GM12878 (cell line): ENCODE measurements around the gene MGAT5. TPM values are rescaled to one million over a fixed set of nuclear protein-coding genes. Genes with fewer than 3 reads are reported as not detected.

ENCODE experiments used
- ATAC-seq: fragments of 200-7000 bp; cut with Tn5 transposase; 3 replicates; pipeline ENCODE4 v1.9.1; 2020; ENCODE audit warnings: mild to moderate bottlenecking, moderate library complexity
- BruUV-seq: library from RNA; stranded (reverse); fragments of 400-500 nt; replicated peaks from 2 replicates; lab custom pipeline; 2021; lab: Mats Ljungman, UMichigan
- CTCF ChIA-PET: fragments of 300-600 bp; sonication (Branson Sonifier 250); formaldehyde crosslinking; extraction: SDS; loops from one replicate; lab custom pipeline; 2021; ENCODE audit warnings: inconsistent platforms; lab: Yijun Ruan, JAX
- POLR2A ChIA-PET: fragments of 350-600 bp; formaldehyde crosslinking; extraction: SDS; loops from one replicate; lab custom pipeline; 2021; ENCODE audit warnings: inconsistent platforms; lab: Charles Lee
- RAD21 ChIA-PET: fragments of 300-600 bp; sonication (Branson Sonifier 250); formaldehyde crosslinking; loops from one replicate; lab custom pipeline; 2023; ENCODE audit warnings: antibody characterized with exemption; ENCODE audit not compliant: unreplicated experiment; lab: Charles Lee
- SMC1A ChIA-PET: fragments of 300-600 bp; sonication (Branson Sonifier 250); formaldehyde crosslinking; loops from one replicate; lab custom pipeline; 2023; ENCODE audit not compliant: unreplicated experiment, uncharacterized antibody; lab: Charles Lee
- DNase-seq: peaks from one replicate; pipeline ENCODE4 v3.0.0-alpha.2; 2011; ENCODE audit warnings: low read depth, low spot score
- FAIRE-seq: peaks from 3 replicates; lab custom pipeline; 2011; peaks lifted over from hg19 to GRCh38; lab: Jason Lieb, UNC
- H2AFZ ChIP-seq: 2 replicates; pipeline ENCODE4 v1.6.0; 2011; ENCODE audit warnings: low read depth, low read length, control low read depth; ENCODE audit not compliant: control insufficient read depth
- H3K27ac ChIP-seq: 2 replicates; pipeline ENCODE4 v1.5.1; 2011; ENCODE audit warnings: control low read depth; ENCODE audit not compliant: control insufficient read depth, insufficient read depth
- H3K27me3 ChIP-seq, 2 experiments: replicated peaks in 1 of 2; 2 replicates each; pipeline versions ENCODE4 v1.6.0 to v1.6.1; 2011; ENCODE audit warnings: low read length in 1 of 2; ENCODE audit not compliant: control insufficient read depth in 2 of 2, insufficient read depth in 2 of 2
- H3K36me3 ChIP-seq, 2 experiments: 2 replicates each; pipeline ENCODE4 v1.5.1; 2011; ENCODE audit warnings: low read length in 1 of 2; ENCODE audit not compliant: control insufficient read depth in 2 of 2, insufficient read depth in 2 of 2
- H3K4me1 ChIP-seq: 2 replicates; pipeline ENCODE4 v1.6.1; 2011; ENCODE audit warnings: mild to moderate bottlenecking, low read length, moderate library complexity, mixed read lengths; ENCODE audit not compliant: control insufficient read depth, insufficient read depth
- H3K4me2 ChIP-seq: 2 replicates; pipeline ENCODE4 v1.6.0; 2011; ENCODE audit warnings: control low read depth; ENCODE audit not compliant: control insufficient read depth, insufficient read depth
- H3K4me3 ChIP-seq: fragments of 200-600 bp; sonication (generic); 2 replicates; pipeline ENCODE4 v1.5.1; 2016
- H3K79me2 ChIP-seq: 2 replicates; pipeline ENCODE4 v1.6.0; 2011; ENCODE audit warnings: low read length; ENCODE audit not compliant: control insufficient read depth, insufficient read depth
- H3K9ac ChIP-seq: 2 replicates; pipeline ENCODE4 v1.8.0; 2011; ENCODE audit warnings: low read length, control low read depth, mixed read lengths; ENCODE audit not compliant: control insufficient read depth, insufficient read depth
- H3K9me3 ChIP-seq: replicated peaks from 3 replicates; pipeline ENCODE4 v1.5.1; 2011; ENCODE audit warnings: mild to moderate bottlenecking, low read length; ENCODE audit not compliant: control insufficient read depth, insufficient read depth
- H4K20me1 ChIP-seq: 2 replicates; pipeline ENCODE4 v1.6.0; 2011; ENCODE audit not compliant: control insufficient read depth, insufficient read depth
- ETV6 ChIP-seq, 2 experiments: fragments of 450-650 bp in 1 of 2; IDR thresholded peaks in 1 of 2; conservative IDR thresholded peaks in 1 of 2; 2 replicates each; pipeline ENCODE4 v1.6.1; 2014; ENCODE audit warnings: antibody characterized with exemption in 1 of 2, borderline replicate concordance in 1 of 2, low read depth in 1 of 2, mild to moderate bottlenecking in 1 of 2, moderate library complexity in 1 of 2
- JUNB ChIP-seq: IDR thresholded peaks from 2 replicates; pipeline ENCODE4 v1.6.1; 2016; ENCODE audit warnings: antibody characterized with exemption, mild to moderate bottlenecking
- SPI1 ChIP-seq: IDR thresholded peaks from 2 replicates; pipeline ENCODE4 v1.6.1; 2011; ENCODE audit warnings: low read depth, mild to moderate bottlenecking, low read length, moderate library complexity, borderline replicate concordance; ENCODE audit not compliant: insufficient read depth
- WGBS: methylation state at CpG from one replicate; pipeline ENCODE4 v1.1.6; 2016; ENCODE audit warnings: low lambda C conversion rate; ENCODE audit not compliant: insufficient replicate concordance, insufficient coverage; ENCODE audit errors: missing lambda C conversion rate; 5-methylcytosine and 5-hydroxymethylcytosine counted together
- in situ Hi-C: fragments of 300-500 bp; cut with MboI; formaldehyde crosslinking; loops from 9 replicates; pipeline ENCODE4 v1.14.3; 2018; ENCODE audit warnings: mixed read lengths
- intact Hi-C: fragments of 100-400 bp; cut with micrococcal nuclease; formaldehyde crosslinking; loops from one replicate; pipeline ENCODE4 v1.14.2; 2022; ENCODE audit not compliant: unreplicated experiment
- polyA plus RNA-seq, 11 experiments: library from polyadenylated mRNA; depleted of rRNA in 4 of 11; unstranded in 6 of 11; stranded (reverse) in 5 of 11; fragments of >200 nt; fragmentation: Nextera tagmentation in 4 of 11; fragmentation: Illumina TruSeq in 1 of 11; extraction: Ambion mirVana in 4 of 11; extraction: Trizol in 1 of 11; gene quantifications; 1 replicate in 1 of 11; 2 replicates in 10 of 11; pipeline versions ENCODE4 v1.2.1 to v1.2.3, GENCODE V29; 2011 to 2016; ENCODE audit warnings: inconsistent platforms in 2 of 11, missing spikeins in 2 of 11, low read depth in 1 of 11
- total RNA-seq, 4 experiments: library from RNA; depleted of rRNA in 3 of 4; stranded (reverse); fragments of >200 nt in 3 of 4; fragmentation: Illumina TruSeq in 1 of 4; extraction: Trizol in 1 of 4; gene quantifications; 2 replicates each; pipeline versions ENCODE4 v1.2.1 to v1.2.3, GENCODE V29; 2013 to 2021
- TF ChIP-seq, protein P1 (sequence below): fragments of 450-650 bp; IDR thresholded peaks from 2 replicates; pipeline ENCODE4 v1.6.1; 2017; ENCODE audit warnings: borderline replicate concordance

MGAT5 gene
- total and polyA plus RNA-seq, 10 of the 15 experiments (the other 5 are each of a cell fraction or from before 2014, with no cell fraction given), result 4.9 to 104 (median 36.2) TPM

DNA sequence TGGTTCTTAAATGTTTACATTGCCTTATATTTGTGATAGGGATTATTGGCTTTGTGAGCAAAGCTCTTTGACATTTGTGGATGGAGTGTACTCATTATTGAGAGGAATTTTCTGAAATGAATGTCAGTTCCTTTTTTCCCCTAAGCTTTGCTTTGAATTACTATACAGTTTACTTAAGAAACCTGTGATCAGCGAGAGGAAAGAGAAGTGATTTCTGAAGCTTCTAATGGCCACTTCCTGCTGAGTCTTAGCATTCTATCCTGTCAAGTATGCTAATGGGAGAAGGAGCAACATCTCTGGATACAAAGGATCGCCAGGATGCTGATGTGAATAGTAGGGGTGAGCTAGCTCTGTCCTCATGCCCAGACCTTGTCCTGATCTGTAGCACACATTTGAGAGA is 47.8 kb upstream of the MGAT5 start:
- WGBS, result 18% methylated on average over 2 of the region's 2 CpGs
- RAD21 ChIA-PET, result interaction anchor here (0.7 to 4.7 kb wide), 8 partner anchors 8 to 206 kb away, joined by 3 to 86 read pairs (median 9); no protein-coding TSS in a partner anchor
- no TSS peak for BruUV-seq
- Histone ChIP-seq H3K9ac (no peak overlapping the region), H4K20me1 (no peaks in the 10 kb centered on the region), H3K4me2 (no peak overlapping the region; the same call in 1 of the 2 replicates), H3K4me3 (no peak overlapping the region), H3K79me2 (peaks cover 61% of the 10 kb centered on the region), H3K27ac (no peak overlapping the region), H3K36me3 (no peaks in the 10 kb centered on the region), H3K4me1 (peaks cover 30% of the 10 kb centered on the region), H3K27me3 (no peaks in the 10 kb centered on the region), H3K9me3 (no peaks in the 10 kb centered on the region), H2AFZ (no peak overlapping the region)
- TF ChIP-seq SPI1, result peak; percentile 47; the same call in 1 of the 2 replicates
- 0 out of 4 replicates have a peak, but pooled peaks of 1 of the 2 experiments have one; percentile 32 for TF ChIP-seq ETV6 (conservative IDR thresholded peaks at IDR 0.05 in 1 of 2, IDR thresholded peaks at IDR 0.05 in 1 of 2; ENCODE audit: borderline replicate concordance in 1 of 2, low read depth in 1 of 2)
- peak; percentile 31 for TF ChIP-seq JUNB
- TF ChIP-seq, protein P1, sequence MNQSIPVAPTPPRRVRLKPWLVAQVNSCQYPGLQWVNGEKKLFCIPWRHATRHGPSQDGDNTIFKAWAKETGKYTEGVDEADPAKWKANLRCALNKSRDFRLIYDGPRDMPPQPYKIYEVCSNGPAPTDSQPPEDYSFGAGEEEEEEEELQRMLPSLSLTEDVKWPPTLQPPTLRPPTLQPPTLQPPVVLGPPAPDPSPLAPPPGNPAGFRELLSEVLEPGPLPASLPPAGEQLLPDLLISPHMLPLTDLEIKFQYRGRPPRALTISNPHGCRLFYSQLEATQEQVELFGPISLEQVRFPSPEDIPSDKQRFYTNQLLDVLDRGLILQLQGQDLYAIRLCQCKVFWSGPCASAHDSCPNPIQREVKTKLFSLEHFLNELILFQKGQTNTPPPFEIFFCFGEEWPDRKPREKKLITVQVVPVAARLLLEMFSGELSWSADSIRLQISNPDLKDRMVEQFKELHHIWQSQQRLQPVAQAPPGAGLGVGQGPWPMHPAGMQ, result no peak
- intact Hi-C loops, result loop anchor here (5.0 kb wide), 2 partner anchors 89 to 319 kb away; no protein-coding TSS in a partner anchor
- FAIRE-seq (peak; percentile 47), ATAC-seq (peak; percentile 45; the same call in 2 of the 3 replicates), DNase-seq (no peak)
- in situ Hi-C loops, result loop anchor here (5.0 to 10.0 kb wide), 2 partner anchors 89 to 311 kb away; no protein-coding TSS in a partner anchor
- CTCF ChIA-PET, result interaction anchor here (1.0 to 7.7 kb wide), 14 partner anchors 8 to 320 kb away, joined by 3 to 164 read pairs (median 12); no protein-coding TSS in a partner anchor
- POLR2A ChIA-PET, result interaction anchor here (1.0 to 1.4 kb wide), 4 partner anchors 11 to 88 kb away, joined by 3 to 4 read pairs (median 4); no protein-coding TSS in a partner anchor
- SMC1A ChIA-PET, result interaction anchor here (1.1 to 5.3 kb wide), 15 partner anchors 8 to 321 kb away, joined by 3 to 84 read pairs (median 12); no protein-coding TSS in a partner anchor
